BJ (cell line): Measurements from ENCODE around the gene STYX. TPM values are rescaled to one million over a fixed set of nuclear protein-coding genes. Genes with fewer than 3 reads are reported as not detected.

ENCODE experiments used
- CTCF ChIA-PET: fragments of 350-600 bp; formaldehyde crosslinking; extraction: SDS; loops from one replicate; lab custom pipeline; 2021; ENCODE audit warnings: antibody characterized with exemption, inconsistent platforms; lab: Yijun Ruan, JAX
- POLR2A ChIA-PET: fragments of 300-600 bp; sonication (Branson Sonifier 250); formaldehyde crosslinking; extraction: SDS; loops from one replicate; lab custom pipeline; 2021; ENCODE audit warnings: antibody characterized with exemption; lab: Charles Lee
- DNase-seq: peaks from one replicate; pipeline ENCODE4 v3.0.0-alpha.2; 2011; ENCODE audit warnings: low read depth
- H3K27me3 ChIP-seq: 2 replicates; pipeline ENCODE4 v1.6.0; 2011; ENCODE audit warnings: low read length; ENCODE audit not compliant: control insufficient read depth, insufficient read depth
- H3K36me3 ChIP-seq: 2 replicates; pipeline ENCODE4 v1.5.1; 2011; ENCODE audit warnings: low read length; ENCODE audit not compliant: control insufficient read depth, insufficient read depth
- H3K4me3 ChIP-seq: 2 replicates; pipeline ENCODE4 v1.5.1; 2011; ENCODE audit warnings: low read depth, mild to moderate bottlenecking, control low read depth, low read length
- CTCF ChIP-seq: IDR thresholded peaks from 2 replicates; pipeline ENCODE4 v1.5.1; 2011; ENCODE audit warnings: low read depth, mild to moderate bottlenecking, control low read depth, inconsistent platforms, low read length, moderate library complexity; ENCODE audit not compliant: insufficient read depth
- polyA plus RNA-seq: library from polyadenylated mRNA; depleted of rRNA; stranded (reverse); fragments of >200 nt; gene quantifications from 2 replicates; pipeline ENCODE4 v1.2.3, GENCODE V29; 2011

STYX gene
- polyA plus RNA-seq, 1 experiment, result 4.0 TPM

GRCh38 chr14:52692248-52692962 is 37.6 kb upstream of the STYX start:
- TF ChIP-seq CTCF, result no peak
- no peak overlapping the region for H3K4me3 ChIP-seq
- POLR2A ChIA-PET, result interaction anchor here (1.1 kb wide), 1 partner anchor 9 kb away, joined by 3 read pairs; no protein-coding TSS in a partner anchor
- H3K36me3 ChIP-seq, result no peaks in the 10 kb centered on the region
- H3K27me3 ChIP-seq, result no peaks in the 10 kb centered on the region
- DNase-seq, result no peak
- CTCF ChIA-PET, result no interaction called here

- H3K4me3 ChIP-seq, result no peak overlapping the region
These were observed 36.9 kb upstream of the STYX start for GRCh38 chr14:52693036-52693435.

GRCh38 chr14:52693532-52693931 is 36.4 kb upstream of the STYX start:
- Histone ChIP-seq H3K36me3 (no peaks in the 10 kb centered on the region), H3K27me3 (no peaks in the 10 kb centered on the region), H3K4me3 (no peak overlapping the region)
- CTCF ChIA-PET, result no interaction called here
- DNase-seq, result no peak
- POLR2A ChIA-PET, result no interaction called here
- TF ChIP-seq CTCF, result no peak

More at GRCh38 chr14:52693036-52693435, 36.9 kb upstream of the STYX start:
- ChIA-PET CTCF (no interaction called here), POLR2A (no interaction called here)
- Histone ChIP-seq H3K27me3 (no peaks in the 10 kb centered on the region), H3K36me3 (no peaks in the 10 kb centered on the region)
- no peak for TF ChIP-seq CTCF
- DNase-seq, result no peak

GRCh38 chr14:52694761-52695480 is 35.0 kb upstream of the STYX start:
- ChIA-PET POLR2A (no interaction called here), CTCF (no interaction called here)
- no peak for DNase-seq
- TF ChIP-seq CTCF, result no peak
- no peaks in the 10 kb centered on the region for H3K27me3 ChIP-seq
- peak overlapping the region; percentile 100 for H3K4me3 ChIP-seq
- H3K36me3 ChIP-seq, result no peaks in the 10 kb centered on the region

GRCh38 chr14:52695481-52696091 is 34.4 kb upstream of the STYX start, which contains the start of gene ERO1A:
TSS of gene ERO1A (minus strand) at chr14:52695558. CDS start at chr14:52695481, 77 bp downstream.
- Histone ChIP-seq H3K4me3 (peak within 1 kb of the TSS; percentile 100), H3K36me3 (no peaks in the 10 kb centered on the region), H3K27me3 (no peaks in the 10 kb centered on the region)
- ChIA-PET CTCF (no interaction called here), POLR2A (interaction anchor here (0.6 kb wide), 3 partner anchors 100 to 664 kb away, joined by 3 to 12 read pairs (median 7); no protein-coding TSS in a partner anchor)
- no peak for DNase-seq
- no peak for TF ChIP-seq CTCF
